Endodermal cell (in vitro differentiated cells): ENCODE data around the gene TRIM6. TPM values are rescaled to one million over a fixed set of nuclear protein-coding genes. Genes with fewer than 3 reads are reported as not detected.

Experiments
- DNase-seq: peaks from one replicate; pipeline ENCODE4 v3.0.0-alpha.2; 2017
- H3K27ac ChIP-seq: 2 replicates; pipeline ENCODE4 v1.5.1; 2013; ENCODE audit warnings: mild to moderate bottlenecking, low read depth, low read length, moderate library complexity
- H3K27me3 ChIP-seq: 2 replicates; pipeline ENCODE4 v1.6.1; 2013; ENCODE audit warnings: mild to moderate bottlenecking, low read length, moderate library complexity; ENCODE audit not compliant: insufficient read depth, control insufficient read depth, poor library complexity, severe bottlenecking
- H3K36me3 ChIP-seq: 2 replicates; pipeline ENCODE4 v1.7.0; 2013; ENCODE audit warnings: mild to moderate bottlenecking, low read length, moderate library complexity; ENCODE audit not compliant: control insufficient read depth, insufficient read depth
- H3K4me1 ChIP-seq: one replicate; pipeline ENCODE4 v1.7.0; 2013; ENCODE audit warnings: low read length; ENCODE audit not compliant: control insufficient read depth, insufficient read depth
- H3K4me3 ChIP-seq: 2 replicates; pipeline ENCODE4 v1.5.1; 2013; ENCODE audit warnings: mild to moderate bottlenecking, low read length, moderate library complexity
- H3K9ac ChIP-seq: 2 replicates; pipeline ENCODE4 v1.6.1; 2013; ENCODE audit warnings: mild to moderate bottlenecking, low read length, moderate library complexity; ENCODE audit not compliant: poor library complexity, severe bottlenecking; ENCODE audit errors: extremely low read depth
- H3K9me3 ChIP-seq: 2 replicates; pipeline ENCODE4 v1.6.1; 2013; ENCODE audit warnings: mild to moderate bottlenecking, low read length, moderate library complexity; ENCODE audit not compliant: control insufficient read depth
- H3K27ac Mint-ChIP-seq: 2 replicates; pipeline ENCODE4 v1.8.0; 2020; ENCODE audit warnings: mixed read lengths
- H3K27me3 Mint-ChIP-seq: 2 replicates; pipeline ENCODE4 v1.8.0; 2021; ENCODE audit warnings: mild to moderate bottlenecking, mixed read lengths; ENCODE audit not compliant: insufficient read depth
- H3K36me3 Mint-ChIP-seq: 2 replicates; pipeline ENCODE4 v1.8.0; 2020; ENCODE audit warnings: low read depth, mixed read lengths
- H3K4me1 Mint-ChIP-seq: 2 replicates; pipeline ENCODE4 v1.8.0; 2020; ENCODE audit warnings: mixed read lengths
- H3K4me3 Mint-ChIP-seq: 2 replicates; pipeline ENCODE4 v1.8.0; 2020; ENCODE audit warnings: mild to moderate bottlenecking, moderate library complexity, mixed read lengths
- H3K9me3 Mint-ChIP-seq: 2 replicates; pipeline ENCODE4 v1.8.0; 2020; ENCODE audit warnings: mild to moderate bottlenecking, mixed read lengths
- CTCF ChIP-seq: fragments of 200-600 bp; sonication (generic); conservative IDR thresholded peaks from 2 replicates; pipeline ENCODE4 v1.5.0; 2021; ENCODE audit warnings: antibody characterized with exemption, mild to moderate bottlenecking
- WGBS, 2 experiments: methylation state at CpG; one replicate each; pipeline versions ENCODE4 v1.1.5 to v1.1.7; 2013; ENCODE audit warnings: missing lambda C conversion rate in 2 of 2, mixed read lengths in 1 of 2; ENCODE audit not compliant: insufficient coverage in 1 of 2, insufficient read length in 1 of 2; 5-methylcytosine and 5-hydroxymethylcytosine counted together
- total RNA-seq, 2 donors: library from RNA; stranded (reverse); fragmentation: NEBNext Ultra II Directional in 1 of 2; extraction: Animal tissue kit (Norgen Biotek cat#: 25700) in 1 of 2; gene quantifications; 2 replicates in 1 of 2; 3 replicates in 1 of 2; pipeline ENCODE4 v1.2.1, GENCODE V29; 2021

The TRIM6 gene
- total RNA-seq, 2 donors from 2014 or later: 17.4 to 26.1 TPM

GRCh38 chr11:5575152-5575551, 21.3 kb upstream of the TRIM6 start:
- H3K9ac ChIP-seq: no peak overlapping the region
- H3K4me3 ChIP-seq: no peak overlapping the region
- Mint-ChIP-seq H3K36me3 (no peaks in the 10 kb centered on the region), H3K4me1 (no peaks in the 10 kb centered on the region), H3K27ac (no peak overlapping the region), H3K27me3 (no peaks in the 10 kb centered on the region), H3K4me3 (no peak overlapping the region), H3K9me3 (no peaks in the 10 kb centered on the region)
- no peak for DNase-seq
- H3K27me3 ChIP-seq: no peaks in the 10 kb centered on the region
- H3K9me3 ChIP-seq: no peaks in the 10 kb centered on the region
- no peak overlapping the region for H3K27ac ChIP-seq
- no peaks in the 10 kb centered on the region for H3K4me1 ChIP-seq
- 75 to 93% methylated on average over 3 to 4 of the region's 4 CpGs for WGBS, 2 experiments
- TF ChIP-seq CTCF: no peak
- H3K36me3 ChIP-seq: no peaks in the 10 kb centered on the region

DNA sequence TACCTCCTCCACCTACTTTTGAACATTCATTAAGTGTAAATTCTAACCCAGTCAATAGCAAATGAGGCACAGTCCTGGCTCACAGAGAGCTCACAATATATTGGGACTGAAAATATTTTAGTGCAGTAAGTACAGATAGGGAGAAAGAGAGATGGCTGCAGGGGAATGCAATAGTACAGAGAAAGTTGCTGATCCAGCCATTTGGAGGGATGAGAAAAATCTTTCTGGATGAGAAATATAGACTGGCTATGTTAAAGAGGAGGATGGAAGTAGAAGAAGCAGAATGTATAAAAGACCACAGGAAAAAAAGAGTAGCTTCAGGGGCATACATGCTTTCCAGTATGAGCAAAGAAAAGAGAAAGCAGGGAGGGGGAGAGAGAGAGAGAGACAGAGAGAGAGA, 19.3 kb upstream of the TRIM6 start:
- H3K9ac ChIP-seq: no peak overlapping the region
- H3K9me3 Mint-ChIP-seq: no peaks in the 10 kb centered on the region
- H3K4me1 Mint-ChIP-seq: no peaks in the 10 kb centered on the region
- no peaks in the 10 kb centered on the region for H3K4me1 ChIP-seq
- H3K27me3 Mint-ChIP-seq: no peaks in the 10 kb centered on the region
- no peak overlapping the region for H3K27ac Mint-ChIP-seq
- H3K9me3 ChIP-seq: no peaks in the 10 kb centered on the region
- H3K27me3 ChIP-seq: no peaks in the 10 kb centered on the region
- no peak overlapping the region for H3K4me3 Mint-ChIP-seq
- no peaks in the 10 kb centered on the region for H3K36me3 ChIP-seq
- no peak overlapping the region for H3K4me3 ChIP-seq
- H3K36me3 Mint-ChIP-seq: no peaks in the 10 kb centered on the region
- no peak for DNase-seq
- TF ChIP-seq CTCF: no peak
- no peak overlapping the region for H3K27ac ChIP-seq

- Mint-ChIP-seq H3K36me3 (no peaks in the 10 kb centered on the region), H3K27me3 (no peaks in the 10 kb centered on the region), H3K27ac (no peak within 1 kb of the TSS), H3K9me3 (no peaks in the 10 kb centered on the region), H3K4me1 (no peaks in the 10 kb centered on the region), H3K4me3 (no peak within 1 kb of the TSS)
- H3K36me3 ChIP-seq: no peaks in the 10 kb centered on the region
- no peaks in the 10 kb centered on the region for H3K9me3 ChIP-seq
- 93 to 95% methylated on average over 8 of the region's 8 CpGs for WGBS, 2 experiments
- no peak within 1 kb of the TSS for H3K9ac ChIP-seq
- H3K27me3 ChIP-seq: no peaks in the 10 kb centered on the region
- no peak for DNase-seq
- TF ChIP-seq CTCF: no peak
- H3K4me1 ChIP-seq: no peaks in the 10 kb centered on the region
- no peak within 1 kb of the TSS for H3K27ac ChIP-seq
- H3K4me3 ChIP-seq: no peak within 1 kb of the TSS
These were observed 15.9 kb upstream of the TRIM6 start, which contains the start of gene OR52B6 for GRCh38 chr11:5580577-5580976. Gene OR52B6 (plus strand): TSS chr11:5580877. CDS start chr11:5580877, 0 bp downstream.
